SJCRH30 (cell line): ENCODE data around the gene UBTD1. TPM values are rescaled to one million over a fixed set of nuclear protein-coding genes. Genes with fewer than 3 reads are reported as not detected.
A peak's percentile ranks its signal among the peaks of the same experiment; 100 is the strongest.

Source experiments
- DNase-seq, 2 experiments: peaks; one replicate each; pipeline ENCODE4 v3.0.0-alpha.2; 2015 to 2020
- H3K27ac ChIP-seq: fragments of 250-450 bp; sonication (Bioruptor Pico); 2 replicates; pipeline ENCODE4 v1.5.1; 2020; ENCODE audit warnings: mild to moderate bottlenecking, moderate library complexity
- H3K27me3 ChIP-seq: fragments of 250-450 bp; sonication (Bioruptor Pico); 2 replicates; pipeline ENCODE4 v1.5.1; 2020; ENCODE audit warnings: mild to moderate bottlenecking, moderate library complexity
- H3K36me3 ChIP-seq: fragments of 250-450 bp; sonication (Bioruptor Pico); 2 replicates; pipeline ENCODE4 v1.5.1; 2020; ENCODE audit warnings: mild to moderate bottlenecking, moderate library complexity
- H3K4me1 ChIP-seq: fragments of 250-450 bp; sonication (Bioruptor Pico); 2 replicates; pipeline ENCODE4 v1.5.1; 2020; ENCODE audit warnings: mild to moderate bottlenecking, moderate library complexity
- H3K4me3 ChIP-seq: fragments of 250-450 bp; sonication (Bioruptor Pico); 2 replicates; pipeline ENCODE4 v1.5.1; 2020; ENCODE audit warnings: mild to moderate bottlenecking, moderate library complexity
- H3K9me3 ChIP-seq: fragments of 250-450 bp; sonication (Bioruptor Pico); replicated peaks from 2 replicates; pipeline ENCODE4 v1.5.1; 2020; ENCODE audit warnings: mild to moderate bottlenecking, moderate library complexity
- total RNA-seq: library from RNA; depleted of rRNA; stranded (reverse); fragments of >200 nt; shearing (Covaris generic); gene quantifications from 2 replicates; pipeline ENCODE4 v1.2.3, GENCODE V29; 2014

The UBTD1 gene
- total RNA-seq, 1 experiment from 2014 or later: 14.3 TPM

- no peaks in the 10 kb centered on the region for H3K27me3 ChIP-seq
- peak within 1 kb of the TSS; percentile 95 for H3K4me3 ChIP-seq
- H3K36me3 ChIP-seq: no peaks in the 10 kb centered on the region
- peaks cover 8% of the 10 kb centered on the region for H3K4me1 ChIP-seq
- H3K9me3 ChIP-seq: no peaks in the 10 kb centered on the region
- peak within 1 kb of the TSS; percentile 75 for H3K27ac ChIP-seq
- peak; percentile 99 to 100 for DNase-seq
These were observed 466 bp upstream of the UBTD1 start, which contains the start of gene MMS19 for GRCh38 chr10:97498076-97498840. TSS of gene MMS19 (minus strand) at chr10:97498422. CDS start at chr10:97498384, 38 bp downstream.

DNA sequence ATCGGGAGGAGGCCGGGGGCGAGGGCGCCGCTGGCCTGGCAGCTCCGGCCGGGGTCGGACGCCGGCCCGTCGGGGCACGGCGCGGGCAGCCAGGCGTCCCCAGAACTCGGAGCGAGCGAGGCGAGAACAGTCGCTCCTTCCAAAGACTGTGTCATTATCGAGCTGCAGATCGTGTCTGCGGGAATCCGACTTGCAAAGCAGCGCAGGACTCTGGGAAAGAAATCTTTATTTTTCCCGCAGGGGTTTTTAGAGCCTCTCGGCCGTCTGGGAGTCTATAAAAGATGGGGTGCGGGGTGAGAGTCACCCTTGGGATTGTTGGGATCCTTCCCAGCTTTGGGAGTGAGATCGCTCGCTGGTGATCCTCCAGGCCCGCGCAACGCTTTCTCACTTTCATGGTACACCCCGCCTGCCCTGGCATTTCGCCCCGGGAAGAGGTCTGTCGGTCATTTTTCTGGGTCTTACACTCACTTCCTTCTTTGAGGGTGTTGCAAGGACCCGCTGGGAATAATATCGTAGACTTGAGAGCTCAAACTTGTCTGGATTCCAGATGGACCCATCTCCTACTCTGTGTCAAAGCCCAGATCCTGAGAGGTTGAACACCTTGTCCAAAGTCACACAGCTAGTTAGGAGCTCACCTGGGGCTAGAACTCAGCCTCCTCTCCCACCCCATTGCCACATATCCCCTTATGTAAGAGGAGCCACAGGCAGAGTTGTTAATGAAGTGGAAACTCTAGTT is 1.0 kb downstream of the UBTD1 start:
- DNase-seq: peak; percentile 34 to 48
- Histone ChIP-seq H3K9me3 (no peaks in the 10 kb centered on the region), H3K27ac (no peak overlapping the region)

GRCh38 chr10:97500297-97500575 is 1.5 kb downstream of the UBTD1 start:
- Histone ChIP-seq H3K27ac (no peak overlapping the region), H3K4me1 (peaks cover 8% of the 10 kb centered on the region), H3K36me3 (no peaks in the 10 kb centered on the region), H3K27me3 (no peaks in the 10 kb centered on the region), H3K9me3 (no peaks in the 10 kb centered on the region), H3K4me3 (peak overlapping the region; percentile 95)
- DNase-seq: no peak

More for the DNA sequence above, 1.0 kb downstream of the UBTD1 start:
- Histone ChIP-seq H3K4me3 (peak overlapping the region; percentile 95), H3K27me3 (no peaks in the 10 kb centered on the region), H3K36me3 (no peaks in the 10 kb centered on the region), H3K4me1 (peaks cover 8% of the 10 kb centered on the region)

- H3K27ac ChIP-seq: no peak overlapping the region
- no peaks in the 10 kb centered on the region for H3K27me3 ChIP-seq
- no peak for DNase-seq
- no peak overlapping the region for H3K4me3 ChIP-seq
- H3K9me3 ChIP-seq: no peaks in the 10 kb centered on the region
- H3K36me3 ChIP-seq: no peaks in the 10 kb centered on the region
- peaks cover 8% of the 10 kb centered on the region; the same call in 1 of the 2 replicates for H3K4me1 ChIP-seq
These were observed 4.2 kb downstream of the UBTD1 start for GRCh38 chr10:97502916-97503315.

DNA sequence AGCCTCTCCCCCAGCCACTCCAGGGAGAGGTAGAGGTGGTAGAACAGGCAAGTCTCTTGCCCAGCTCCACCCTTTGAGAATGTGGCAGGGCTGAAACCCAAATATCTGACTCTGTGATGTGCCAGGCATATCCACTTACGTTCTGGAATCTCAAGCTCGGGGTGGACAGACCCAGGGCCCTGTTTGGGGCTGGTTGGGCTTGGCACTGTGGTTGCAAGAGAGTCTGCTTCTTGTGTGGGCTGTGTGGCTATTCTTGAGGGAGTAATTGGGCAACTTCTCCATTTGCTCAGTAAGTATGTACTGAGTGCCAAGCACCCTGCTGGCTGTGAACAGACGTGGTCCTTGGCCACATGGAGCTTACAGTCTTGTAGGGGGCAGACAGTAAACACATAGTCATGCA is 4.7 kb downstream of the UBTD1 start:
- DNase-seq: no peak
- H3K27ac ChIP-seq: no peak overlapping the region
- no peak overlapping the region for H3K4me3 ChIP-seq
- H3K27me3 ChIP-seq: no peaks in the 10 kb centered on the region
- no peaks in the 10 kb centered on the region for H3K9me3 ChIP-seq
- peaks cover 8% of the 10 kb centered on the region; the same call in 1 of the 2 replicates for H3K4me1 ChIP-seq
- no peaks in the 10 kb centered on the region for H3K36me3 ChIP-seq

DNA sequence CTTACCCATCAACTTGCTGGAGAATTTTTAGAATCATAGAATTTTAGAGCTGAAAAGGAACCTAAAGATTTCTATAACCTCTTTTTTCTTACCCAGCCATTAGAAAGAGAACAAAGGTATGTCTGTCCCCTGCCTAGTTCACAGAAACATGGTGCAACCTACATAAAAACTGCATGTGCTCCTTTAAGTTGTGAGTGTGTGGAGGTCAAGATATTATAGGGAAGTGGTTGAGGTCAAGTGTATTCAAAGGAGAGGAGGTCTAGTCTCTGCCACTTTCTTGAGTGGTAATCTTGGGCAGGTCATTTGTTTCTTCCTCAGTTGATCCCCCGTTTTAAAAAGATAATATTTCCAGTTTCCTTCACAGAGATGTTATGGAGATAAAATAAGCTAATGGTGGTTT is 6.4 kb downstream of the UBTD1 start:
- Histone ChIP-seq H3K27ac (no peak overlapping the region), H3K4me1 (peaks cover 6% of the 10 kb centered on the region; the same call in 1 of the 2 replicates), H3K36me3 (no peaks in the 10 kb centered on the region), H3K27me3 (no peaks in the 10 kb centered on the region), H3K9me3 (no peaks in the 10 kb centered on the region), H3K4me3 (no peak overlapping the region)
- no peak for DNase-seq

DNA sequence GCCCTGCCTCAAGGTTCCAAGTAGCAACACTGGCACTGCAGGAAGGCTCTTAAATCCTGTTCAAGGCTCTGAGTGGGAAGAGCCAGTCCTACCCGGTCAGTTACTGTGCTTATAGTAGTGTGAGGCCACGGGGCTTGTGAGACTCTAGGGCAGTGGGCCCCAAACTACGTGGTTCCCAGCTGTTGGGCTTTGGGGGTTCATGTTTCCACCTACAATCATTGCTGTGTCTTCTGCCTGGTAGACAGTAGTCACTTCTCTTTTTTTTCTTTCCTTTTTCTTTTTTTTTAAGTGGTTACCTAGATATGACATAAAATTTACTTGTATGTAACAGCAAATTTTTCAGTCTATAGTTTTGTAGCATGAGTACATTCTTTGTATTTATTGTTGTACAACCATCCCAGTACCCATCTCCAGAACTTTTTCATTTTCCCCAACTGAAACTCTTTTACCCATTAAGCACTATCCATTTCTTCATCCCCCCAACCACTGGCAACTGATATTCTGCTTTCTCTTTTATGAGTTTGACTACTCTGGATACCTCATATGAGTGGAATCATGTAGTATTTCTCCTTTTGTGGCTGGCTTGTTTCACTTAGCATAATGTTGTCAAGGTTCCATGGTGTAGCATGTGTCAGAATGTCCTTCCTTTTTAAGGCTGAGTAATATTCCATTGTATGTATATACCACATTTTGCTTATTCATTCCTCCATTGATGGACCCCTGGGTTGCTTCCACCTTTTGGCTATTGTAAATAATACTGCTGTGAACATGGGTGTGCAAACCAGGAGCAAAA is 7.7 kb downstream of the UBTD1 start:
- no peak overlapping the region for H3K27ac ChIP-seq
- H3K4me3 ChIP-seq: no peak overlapping the region
- H3K9me3 ChIP-seq: no peaks in the 10 kb centered on the region
- no peaks in the 10 kb centered on the region for H3K27me3 ChIP-seq
- H3K36me3 ChIP-seq: no peaks in the 10 kb centered on the region
- 0 out of 2 replicates have a peak, but pooled peaks cover 5% of the 10 kb centered on the region for H3K4me1 ChIP-seq
- DNase-seq: peak in 1 of 2 experiments; percentile 34

GRCh38 chr10:97508342-97508741 is 9.6 kb downstream of the UBTD1 start:
- H3K9me3 ChIP-seq: no peaks in the 10 kb centered on the region
- no peak overlapping the region for H3K27ac ChIP-seq
- no peaks in the 10 kb centered on the region for H3K27me3 ChIP-seq
- DNase-seq: no peak
- no peak overlapping the region for H3K4me3 ChIP-seq
- H3K4me1 ChIP-seq: peaks cover 6% of the 10 kb centered on the region
- no peaks in the 10 kb centered on the region for H3K36me3 ChIP-seq

GRCh38 chr10:97509120-97509680 is 10.5 kb downstream of the UBTD1 start:
- no peak overlapping the region for H3K4me3 ChIP-seq
- H3K27me3 ChIP-seq: no peaks in the 10 kb centered on the region
- H3K36me3 ChIP-seq: no peaks in the 10 kb centered on the region
- DNase-seq: no peak
- H3K4me1 ChIP-seq: peaks cover 6% of the 10 kb centered on the region
- no peak overlapping the region for H3K27ac ChIP-seq
- no peaks in the 10 kb centered on the region for H3K9me3 ChIP-seq

DNA sequence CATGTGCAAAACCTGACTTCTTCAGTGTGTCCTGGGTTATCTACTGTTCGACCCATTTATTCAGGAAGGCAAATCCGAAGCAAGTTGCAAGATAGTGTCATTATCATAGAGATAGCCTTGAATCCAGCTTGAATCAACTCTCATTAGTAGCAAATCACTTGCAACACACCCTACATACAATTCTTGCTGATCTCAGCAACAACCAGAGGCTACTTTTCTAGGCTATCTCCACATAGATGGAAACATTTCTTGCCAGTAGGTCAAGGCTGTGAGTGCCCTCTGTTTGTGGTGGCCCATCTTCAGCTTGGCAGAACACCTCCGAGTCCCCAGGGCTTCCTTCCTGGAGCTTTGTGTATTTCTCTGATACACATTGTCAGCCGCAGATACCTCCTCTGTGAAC is 12.0 kb downstream of the UBTD1 start:
- no peaks in the 10 kb centered on the region for H3K27me3 ChIP-seq
- no peak overlapping the region for H3K4me3 ChIP-seq
- H3K9me3 ChIP-seq: no peaks in the 10 kb centered on the region
- no peaks in the 10 kb centered on the region for H3K36me3 ChIP-seq
- H3K27ac ChIP-seq: no peak overlapping the region
- DNase-seq: no peak
- H3K4me1 ChIP-seq: peaks cover 6% of the 10 kb centered on the region

DNA sequence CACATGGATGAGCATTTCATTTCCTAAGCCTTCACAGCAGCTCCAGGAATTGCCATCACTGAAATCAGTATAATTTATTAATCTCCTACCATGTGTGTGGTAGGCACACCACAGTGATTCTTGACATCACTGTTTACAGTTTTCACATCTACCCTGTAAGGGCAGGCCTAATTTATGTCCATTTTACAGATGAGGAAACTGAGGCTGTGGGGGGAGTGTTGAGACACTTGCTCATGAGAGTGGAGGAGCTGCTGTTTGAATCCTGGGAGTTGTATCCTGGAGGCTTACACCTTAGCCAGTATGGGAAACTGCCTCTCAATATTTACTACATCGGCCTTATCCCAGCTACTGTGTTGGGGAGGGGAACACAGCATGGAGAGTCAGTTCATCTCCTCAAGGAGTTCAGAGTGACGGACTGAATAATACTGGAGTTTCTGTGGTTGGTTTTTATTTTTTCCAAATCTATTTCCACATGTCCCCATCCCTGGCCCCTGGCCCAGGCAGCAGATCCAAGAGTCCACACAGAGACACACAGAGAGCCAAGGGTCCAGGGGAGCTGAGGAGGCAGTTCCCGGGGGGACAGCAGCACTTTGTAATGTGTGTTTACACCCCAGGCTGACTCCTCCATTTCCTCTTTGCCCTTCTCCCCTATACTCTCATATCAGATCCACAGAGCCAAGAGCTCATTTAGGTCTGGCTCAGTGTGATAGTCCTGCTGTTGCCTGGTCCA is 13.2 kb downstream of the UBTD1 start:
- no peak for DNase-seq
- no peak overlapping the region for H3K27ac ChIP-seq
- no peak overlapping the region for H3K4me3 ChIP-seq
- peaks cover 6% of the 10 kb centered on the region for H3K4me1 ChIP-seq
- no peaks in the 10 kb centered on the region for H3K9me3 ChIP-seq
- no peaks in the 10 kb centered on the region for H3K36me3 ChIP-seq
- H3K27me3 ChIP-seq: no peaks in the 10 kb centered on the region

- Histone ChIP-seq H3K4me3 (no peak overlapping the region), H3K27ac (no peak overlapping the region), H3K27me3 (no peaks in the 10 kb centered on the region), H3K4me1 (peaks cover 15% of the 10 kb centered on the region), H3K9me3 (no peaks in the 10 kb centered on the region), H3K36me3 (no peaks in the 10 kb centered on the region)
- no peak for DNase-seq
These were observed 14.3 kb downstream of the UBTD1 start for GRCh38 chr10:97512993-97513392.

- Histone ChIP-seq H3K27me3 (no peaks in the 10 kb centered on the region), H3K9me3 (no peaks in the 10 kb centered on the region), H3K4me1 (peaks cover 26% of the 10 kb centered on the region), H3K4me3 (no peak overlapping the region), H3K27ac (no peak overlapping the region), H3K36me3 (no peaks in the 10 kb centered on the region)
- no peak for DNase-seq
These were observed 15.6 kb downstream of the UBTD1 start for GRCh38 chr10:97514344-97514743.

DNA sequence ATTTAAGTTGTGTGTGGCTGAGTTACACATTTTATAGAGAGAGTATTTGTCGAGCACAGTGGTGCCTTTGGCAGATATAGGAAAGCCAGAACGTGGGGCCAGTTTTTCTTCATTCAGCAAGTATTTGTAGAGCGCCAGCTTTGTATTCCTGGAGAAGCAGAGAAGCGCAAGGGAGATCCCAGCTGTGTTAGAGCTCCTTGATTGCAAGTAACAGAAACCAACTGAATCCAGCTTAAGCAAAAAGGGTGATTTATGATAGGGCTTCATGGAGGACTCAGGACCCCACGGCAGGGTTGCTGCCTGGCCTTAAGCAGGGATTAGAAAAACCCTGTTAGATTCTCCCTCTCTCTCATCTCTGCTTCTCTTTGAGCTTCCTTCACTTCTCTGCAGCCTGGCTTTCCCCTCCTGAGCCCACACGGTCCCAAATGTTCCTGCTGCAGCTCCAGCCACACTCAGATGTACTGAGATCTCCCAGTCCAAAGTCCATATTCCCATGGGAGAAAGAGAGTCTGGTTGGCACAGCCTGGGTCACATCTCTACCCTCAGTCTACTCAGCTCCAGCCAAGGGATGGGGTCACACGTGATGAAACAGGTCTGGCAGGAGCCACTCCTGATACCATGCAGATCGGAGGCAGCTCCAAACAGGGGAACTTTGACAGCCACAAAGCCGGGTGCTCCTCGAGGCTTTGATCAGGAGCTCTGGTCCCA is 16.7 kb downstream of the UBTD1 start:
- no peak overlapping the region for H3K4me3 ChIP-seq
- H3K27me3 ChIP-seq: no peaks in the 10 kb centered on the region
- H3K36me3 ChIP-seq: no peaks in the 10 kb centered on the region
- H3K9me3 ChIP-seq: no peaks in the 10 kb centered on the region
- H3K27ac ChIP-seq: no peak overlapping the region
- peaks cover 35% of the 10 kb centered on the region for H3K4me1 ChIP-seq
- DNase-seq: no peak
